Keratinocyte (primary cell): ENCODE measurements around the gene HDHD5.

Experiments used
- EZH2 ChIP-seq: IDR thresholded peaks from one replicate; pipeline ENCODE4 v1.6.1; 2012; ENCODE audit warnings: inconsistent platforms, mild to moderate bottlenecking, low read length, moderate library complexity
- TF ChIP-seq, protein P1 (sequence below), 3 experiments: IDR thresholded peaks in 1 of 3; conservative IDR thresholded peaks in 1 of 3; optimal IDR thresholded peaks in 1 of 3; 2 replicates in 2 of 3; 3 replicates in 1 of 3; pipeline versions ENCODE3 to v1.5.1; 2011; ENCODE audit warnings: low read length in 3 of 3, mild to moderate bottlenecking in 3 of 3, moderate library complexity in 2 of 3, control low read depth in 1 of 3, inconsistent platforms in 1 of 3; ENCODE audit not compliant: insufficient read depth in 2 of 3; ENCODE audit errors: extremely low read depth in 1 of 3

DNA sequence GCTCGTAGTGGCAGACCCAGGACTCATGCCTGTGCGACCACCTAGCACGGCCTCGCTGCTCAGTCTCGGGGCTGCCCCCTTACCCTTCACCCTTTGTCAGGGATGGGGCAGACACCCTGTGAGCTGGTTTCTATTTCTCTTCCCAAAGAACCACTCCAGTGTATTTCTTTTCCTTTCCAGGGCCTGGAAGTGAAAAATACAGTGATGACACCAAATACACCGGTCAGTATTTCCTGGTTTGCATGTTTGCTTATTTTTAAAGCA lies 51.6 kb downstream of the HDHD5 start:
- TF ChIP-seq, protein P1, sequence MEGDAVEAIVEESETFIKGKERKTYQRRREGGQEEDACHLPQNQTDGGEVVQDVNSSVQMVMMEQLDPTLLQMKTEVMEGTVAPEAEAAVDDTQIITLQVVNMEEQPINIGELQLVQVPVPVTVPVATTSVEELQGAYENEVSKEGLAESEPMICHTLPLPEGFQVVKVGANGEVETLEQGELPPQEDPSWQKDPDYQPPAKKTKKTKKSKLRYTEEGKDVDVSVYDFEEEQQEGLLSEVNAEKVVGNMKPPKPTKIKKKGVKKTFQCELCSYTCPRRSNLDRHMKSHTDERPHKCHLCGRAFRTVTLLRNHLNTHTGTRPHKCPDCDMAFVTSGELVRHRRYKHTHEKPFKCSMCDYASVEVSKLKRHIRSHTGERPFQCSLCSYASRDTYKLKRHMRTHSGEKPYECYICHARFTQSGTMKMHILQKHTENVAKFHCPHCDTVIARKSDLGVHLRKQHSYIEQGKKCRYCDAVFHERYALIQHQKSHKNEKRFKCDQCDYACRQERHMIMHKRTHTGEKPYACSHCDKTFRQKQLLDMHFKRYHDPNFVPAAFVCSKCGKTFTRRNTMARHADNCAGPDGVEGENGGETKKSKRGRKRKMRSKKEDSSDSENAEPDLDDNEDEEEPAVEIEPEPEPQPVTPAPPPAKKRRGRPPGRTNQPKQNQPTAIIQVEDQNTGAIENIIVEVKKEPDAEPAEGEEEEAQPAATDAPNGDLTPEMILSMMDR (optimal IDR thresholded peaks at IDR 0.05 in 1 of 3, IDR thresholded peaks at IDR 0.05 in 1 of 3, conservative IDR thresholded peaks at IDR 0.05 in 1 of 3; ENCODE audit: extremely low read depth in 1 of 3, insufficient read depth in 2 of 3, low read length in 3 of 3), result no peak
- TF ChIP-seq EZH2, result no peak
